ENCODE data around the gene TMEM219. TPM values are rescaled to one million over a fixed set of nuclear protein-coding genes. Genes with fewer than 3 reads are reported as not detected.

The TMEM219 gene
- polyA plus RNA-seq, 1 of the 3 experiments (the other 2 are of a cell fraction): 101 TPM

- no peaks in the 10 kb centered on the region for H3K9me2 ChIP-seq
- peak overlapping the region; percentile 82 for H3K9ac ChIP-seq
- H3K9me3 ChIP-seq: no peaks in the 10 kb centered on the region
- H3K27ac ChIP-seq (ENCODE audit: low read depth in 2 of 2, low read length in 1 of 2): no peak overlapping the region
- H3K4me3 ChIP-seq (ENCODE audit: low read depth in 2 of 2, low read length in 1 of 2): peak overlapping the region; percentile 87 to 91
- peak overlapping the region; percentile 99 for H3K4me2 ChIP-seq
- WGBS (ENCODE audit: low lambda C conversion rate): 66% methylated on average over 4 of the region's 5 CpGs
- H3K79me2 ChIP-seq (ENCODE audit: insufficient read depth): peaks cover 46% of the 10 kb centered on the region
- H4K20me1 ChIP-seq (ENCODE audit: insufficient read depth): peaks cover 38% of the 10 kb centered on the region
- peaks cover 11% of the 10 kb centered on the region for H3F3A ChIP-seq (replicated peaks; ENCODE audit: insufficient read depth)
- ChIA-PET CTCF (interaction anchor here (0.8 to 8.2 kb wide), 6 partner anchors 12 to 129 kb away, joined by 3 to 41 read pairs (median 4); partner anchors contain the start of gene TMEM219), POLR2A (interaction anchor here (1.9 kb wide), 1 partner anchor 11 kb away, joined by 7 read pairs; no protein-coding TSS in a partner anchor)
- peaks cover 14 to 37% of the 10 kb centered on the region in 2 experiments for H3K36me3 ChIP-seq (replicated peaks in 1 of 2; ENCODE audit: control insufficient read depth in 1 of 2, insufficient read depth in 2 of 2, low read length in 1 of 2)
- DNase-seq: no peak
- no peak overlapping the region for H2AFZ ChIP-seq (ENCODE audit: low read depth)
- no peaks in the 10 kb centered on the region for H3K27me3 ChIP-seq (ENCODE audit: insufficient read depth)
- TF ChIP-seq SIN3A (IDR thresholded peaks at IDR 0.05; ENCODE audit: borderline replicate concordance, low read depth, low read length) (no peak), EZH2phosphoT487 (IDR thresholded peaks at IDR 0.05; ENCODE audit: borderline replicate concordance, low read depth) (no peak), SMC3 (IDR thresholded peaks at IDR 0.05; ENCODE audit: low read depth, low read length) (no peak)
- H3K4me1 ChIP-seq (ENCODE audit: control insufficient read depth in 1 of 2, insufficient read depth in 2 of 2, low read depth in 1 of 2, low read length in 1 of 2): peaks cover 20 to 25% of the 10 kb centered on the region in 2 experiments; a peak in 3 of 4 replicates
These were observed 13.3 kb downstream of the TMEM219 start for GRCh38 chr16:29975134-29975538.

GRCh38 chr16:29975811-29976511 is 14.1 kb downstream of the TMEM219 start:
- Histone ChIP-seq H2AFZ (ENCODE audit: low read depth) (no peak overlapping the region), H3F3A (replicated peaks; ENCODE audit: insufficient read depth) (peaks cover 11% of the 10 kb centered on the region), H3K36me3 (replicated peaks in 1 of 2; ENCODE audit: control insufficient read depth in 1 of 2, insufficient read depth in 2 of 2, low read length in 1 of 2) (peaks cover 16 to 45% of the 10 kb centered on the region in 2 experiments), H4K20me1 (ENCODE audit: insufficient read depth) (peaks cover 38% of the 10 kb centered on the region), H3K27me3 (ENCODE audit: insufficient read depth) (no peaks in the 10 kb centered on the region), H3K79me2 (ENCODE audit: insufficient read depth) (peaks cover 46% of the 10 kb centered on the region), H3K9me3 (no peaks in the 10 kb centered on the region), H3K9me2 (no peaks in the 10 kb centered on the region), H3K4me3 (ENCODE audit: low read depth in 2 of 2, low read length in 1 of 2) (peak overlapping the region; percentile 87 to 91), H3K4me2 (peak overlapping the region; percentile 99), H3K4me1 (ENCODE audit: control insufficient read depth in 1 of 2, insufficient read depth in 2 of 2, low read depth in 1 of 2, low read length in 1 of 2) (peaks cover 20 to 25% of the 10 kb centered on the region in 2 experiments; a peak in 3 of 4 replicates), H3K27ac (ENCODE audit: low read depth in 2 of 2, low read length in 1 of 2) (no peak overlapping the region), H3K9ac (peak overlapping the region; percentile 82)
- no peak for TF ChIP-seq NRF1 (IDR thresholded peaks at IDR 0.05; ENCODE audit: low read depth, low read length)
- TF ChIP-seq RCOR1 (IDR thresholded peaks at IDR 0.05; ENCODE audit: low read length): no peak
- no peak for TF ChIP-seq RFX5 (IDR thresholded peaks at IDR 0.05; ENCODE audit: low read length)
- no peak for TF ChIP-seq USF2 (IDR thresholded peaks at IDR 0.05; ENCODE audit: borderline replicate concordance, low read depth, low read length)
- no peak for TF ChIP-seq GABPA (IDR thresholded peaks at IDR 0.05; ENCODE audit: low read depth)
- TF ChIP-seq IRF3 (IDR thresholded peaks at IDR 0.05; ENCODE audit: low read depth, low read length): no peak
- TF ChIP-seq ELF1 (IDR thresholded peaks at IDR 0.05): no peak
- no peak for TF ChIP-seq REST (IDR thresholded peaks at IDR 0.05; ENCODE audit: low read depth, low read length)
- no peak for TF ChIP-seq RXRA (IDR thresholded peaks at IDR 0.05; ENCODE audit: borderline replicate concordance, low read depth)
- no peak for TF ChIP-seq EZH2phosphoT487 (IDR thresholded peaks at IDR 0.05; ENCODE audit: borderline replicate concordance, low read depth)
- no peak for TF ChIP-seq JUND (IDR thresholded peaks at IDR 0.05)
- ChIA-PET CTCF (interaction anchor here (0.8 to 8.2 kb wide), 6 partner anchors 11 to 76 kb away, joined by 3 to 41 read pairs (median 4); partner anchors contain the start of gene SEZ6L2), POLR2A (interaction anchor here (0.7 to 1.9 kb wide), 3 partner anchors 11 to 19 kb away, joined by 3 to 7 read pairs (median 3); partner anchors contain the start of genes HIRIP3 and TMEM219)
- WGBS (ENCODE audit: low lambda C conversion rate): 48% methylated on average over 6 of the region's 6 CpGs
- DNase-seq: no peak

Measured in SK-N-SH (cell line).